Stimulated activated CD4-positive, alpha-beta T cell treated with anti-CD3 and anti-CD28 coated beads, TNF-alpha, amount 100 ng/mL, for 4 hours (primary cell): Measurements from ENCODE around the gene USP44.
"Not testable (repeated sequence)": the region's sequence is repeated elsewhere in the genome, so short reads cannot be mapped to it uniquely, and the experiment has no call there.

Source experiments
- DNase-seq, 3 experiments: peaks; one replicate each; pipeline ENCODE4 v3.0.0-alpha.2; 2020; ENCODE audit warnings: low read depth in 3 of 3

The USP44 gene

GRCh38 chr12:95509300-95509699 is 42.0 kb downstream of the USP44 start:
- DNase-seq = no peak

DNA sequence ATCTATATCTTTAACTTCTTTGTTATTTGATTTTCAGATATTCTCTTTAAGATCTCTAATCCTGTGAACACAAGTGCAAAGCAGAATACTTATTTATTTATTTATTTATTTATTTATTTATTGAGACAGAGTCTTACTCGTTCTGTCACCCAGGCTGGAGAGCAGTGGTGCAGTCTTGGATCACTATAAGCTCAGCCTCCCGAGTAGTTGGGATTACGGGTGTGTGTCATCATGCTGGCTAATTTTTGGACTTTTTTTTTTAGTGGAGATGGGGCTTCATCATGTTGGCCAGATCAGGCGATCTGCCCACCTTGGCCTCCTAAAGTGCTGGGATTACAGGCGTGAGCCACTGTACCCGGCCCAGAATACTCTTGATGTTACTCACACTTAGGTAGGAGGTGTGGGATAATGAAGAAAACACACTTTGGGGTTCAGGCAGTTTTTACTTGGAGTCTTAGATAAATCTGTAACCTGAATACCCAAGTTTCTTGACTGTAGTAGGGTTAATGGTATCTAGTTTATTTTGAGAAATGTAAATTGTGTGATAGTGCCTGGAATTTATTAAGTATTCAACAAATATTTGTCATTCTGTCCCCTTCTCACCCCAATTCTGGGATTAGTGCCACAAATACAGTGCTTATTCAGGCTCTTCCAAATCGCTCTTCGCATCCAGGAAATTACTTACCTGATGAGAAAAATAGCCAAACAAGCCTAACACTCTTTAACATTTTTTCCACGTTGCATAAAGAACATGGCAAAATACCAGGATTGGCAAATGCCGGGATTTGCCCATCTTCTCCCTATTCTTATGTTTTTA is 44.4 kb downstream of the USP44 start:
- DNase-seq = no peak

GRCh38 chr12:95505039-95505438 is 46.2 kb downstream of the USP44 start:
- no peak for DNase-seq

DNA sequence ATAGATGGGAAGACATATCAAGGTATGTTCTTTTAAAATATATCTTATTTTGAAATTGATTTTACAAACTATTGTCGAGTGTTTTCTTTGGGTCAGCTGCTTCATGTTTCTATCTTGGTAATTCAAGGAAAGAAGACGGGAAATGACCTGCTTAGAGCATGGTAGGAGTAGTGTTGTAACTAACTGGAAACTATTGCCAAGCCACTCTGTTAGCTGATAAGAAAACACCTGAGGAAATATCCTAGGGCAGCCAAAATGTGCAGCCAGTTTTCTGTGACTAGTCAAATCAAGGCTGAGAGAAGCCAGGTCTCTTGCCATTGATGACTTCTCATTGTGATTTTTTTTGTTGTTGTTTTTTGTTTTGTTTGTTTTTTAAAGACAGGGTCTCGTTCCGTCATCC is 47.1 kb downstream of the USP44 start:
- no peak for DNase-seq

DNA sequence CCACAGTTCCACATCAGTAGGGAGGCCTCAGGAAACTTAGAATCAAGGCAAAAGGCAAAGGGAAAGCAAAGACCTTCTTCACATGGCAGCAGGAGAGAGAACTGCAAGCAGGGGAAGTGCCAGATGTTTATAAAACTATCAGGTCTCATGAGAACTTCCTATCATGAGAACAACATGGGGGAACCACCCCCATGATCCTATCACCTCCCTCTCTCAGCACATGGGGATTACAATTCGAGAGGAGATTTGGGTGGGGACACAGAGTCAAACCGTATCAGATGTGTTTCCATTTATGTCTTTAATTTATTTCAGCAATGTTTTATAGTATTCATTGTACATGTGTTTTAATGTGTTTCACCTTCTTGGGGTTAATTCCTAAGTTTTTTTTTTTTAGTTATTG is 51.5 kb downstream of the USP44 start:
- no peak for DNase-seq

GRCh38 chr12:95498968-95499367 is 52.3 kb downstream of the USP44 start:
- no peak for DNase-seq

GRCh38 chr12:95497031-95497430 is 54.2 kb downstream of the USP44 start:
- no peak for DNase-seq

DNA sequence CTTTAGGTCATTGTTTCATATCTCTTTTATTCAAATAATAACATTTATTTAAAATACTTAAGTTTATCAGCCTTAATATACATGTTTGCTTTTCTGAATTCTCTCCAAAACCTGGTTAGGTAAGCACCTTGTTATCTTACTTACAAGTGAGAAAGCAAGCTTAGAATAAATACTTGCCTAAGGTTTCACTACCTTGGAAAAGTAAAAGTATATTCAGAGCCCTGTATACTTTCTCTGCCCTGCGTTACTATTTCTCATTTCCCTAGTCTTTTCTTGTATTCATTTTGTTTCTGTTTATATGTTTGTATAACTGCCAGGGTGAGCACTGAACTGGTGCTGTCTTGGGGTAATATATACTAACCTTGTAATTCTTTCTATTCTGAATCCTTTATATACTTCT is 55.8 kb downstream of the USP44 start:
- no peak for DNase-seq

GRCh38 chr12:95494888-95495287 is 56.4 kb downstream of the USP44 start:
- no peak for DNase-seq

GRCh38 chr12:95492462-95492861 is 58.8 kb downstream of the USP44 start:
- no peak for DNase-seq

GRCh38 chr12:95487024-95487423 is 64.3 kb downstream of the USP44 start:
- no peak for DNase-seq

DNA sequence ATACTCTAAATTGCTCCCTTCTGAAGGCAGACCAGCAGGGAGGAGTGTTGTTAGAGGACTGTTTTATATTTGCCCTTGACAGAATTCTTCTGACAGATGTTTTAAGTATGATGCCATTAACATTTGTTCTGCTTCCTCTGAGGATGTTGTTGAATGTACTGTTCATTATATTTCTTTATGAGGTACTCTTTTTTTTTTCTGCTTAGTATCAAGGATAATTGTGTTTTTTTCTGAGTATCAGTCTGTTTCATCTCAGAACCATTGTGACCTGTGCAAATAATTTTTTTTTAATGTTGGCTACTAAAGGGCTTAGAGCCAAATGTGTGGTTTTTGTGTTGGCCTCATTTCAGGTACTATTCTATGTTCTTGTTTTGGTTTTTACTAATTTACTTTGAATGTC is 66.8 kb downstream of the USP44 start:
- no peak for DNase-seq

DNA sequence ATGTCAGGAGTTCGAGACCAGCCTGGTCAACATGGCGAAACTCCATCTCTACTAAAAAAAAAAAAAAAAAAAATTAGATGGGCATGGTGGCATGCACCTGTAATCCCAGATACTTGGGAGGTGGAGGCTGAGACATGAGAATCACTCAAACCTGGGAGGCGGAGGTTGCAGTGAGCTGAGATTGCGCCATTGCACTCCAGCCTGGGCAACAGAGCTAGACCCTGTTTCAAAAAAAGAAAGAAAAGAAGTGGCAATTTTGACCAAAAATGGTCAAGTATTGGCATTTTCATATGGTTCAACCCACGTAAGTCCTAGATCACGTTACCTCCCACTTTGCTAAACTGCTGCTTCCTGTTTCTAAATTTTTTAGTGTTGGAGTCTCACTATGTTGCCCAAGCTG is 68.7 kb downstream of the USP44 start:
- not testable (repeated sequence) for DNase-seq

- DNase-seq = no peak
These were observed 69.4 kb downstream of the USP44 start for GRCh38 chr12:95481888-95482287.

DNA sequence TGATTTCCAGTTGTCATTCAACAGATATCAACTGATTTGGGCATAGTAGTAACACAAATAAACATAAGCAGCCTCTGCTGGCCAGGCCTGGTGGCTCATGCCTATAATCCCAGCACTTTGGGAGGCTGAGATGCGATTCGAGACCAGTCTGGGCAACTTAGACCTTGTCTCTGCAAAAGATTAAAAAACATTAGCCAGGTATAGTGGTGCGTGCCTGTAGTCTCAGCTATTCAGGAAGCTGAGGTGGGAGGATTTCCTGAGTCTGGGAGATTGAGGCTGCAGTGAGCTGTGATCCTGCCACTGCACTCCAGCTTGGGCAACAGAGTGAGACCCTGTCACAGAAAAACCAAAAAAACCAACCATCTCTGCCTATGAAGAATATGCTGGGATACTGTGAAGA is 70.2 kb downstream of the USP44 start:
- no peak for DNase-seq

DNA sequence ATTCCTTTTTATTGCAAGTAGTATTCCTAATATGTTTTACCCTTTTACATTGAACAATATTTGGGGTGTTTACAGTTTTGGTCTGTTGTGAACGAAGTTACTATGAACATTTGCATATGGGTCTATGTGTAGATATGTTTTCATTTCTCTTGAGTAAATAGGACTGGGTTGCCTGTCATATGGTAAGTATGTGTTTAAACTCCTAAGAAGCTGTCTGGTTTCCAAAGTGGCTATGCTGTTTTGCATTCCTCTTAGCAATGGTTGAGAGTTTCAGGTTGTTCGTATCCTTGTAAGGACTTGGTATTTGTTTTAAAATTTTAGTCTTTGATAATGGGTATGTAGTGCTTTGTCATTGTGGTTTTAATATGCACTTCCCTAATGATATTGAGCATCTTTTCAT is 71.0 kb downstream of the USP44 start:
- DNase-seq = no peak

- no peak for DNase-seq
These were observed 76.7 kb downstream of the USP44 start for GRCh38 chr12:95474660-95474958.

- DNase-seq = peak; percentile 84 to 91 (median 87)
These were observed 77.2 kb downstream of the USP44 start, which contains the start of gene METAP2 for GRCh38 chr12:95473884-95474659. Gene METAP2, plus strand, starts transcription at chr12:95474152. Its CDS starts 28 bp downstream, at chr12:95474180.

DNA sequence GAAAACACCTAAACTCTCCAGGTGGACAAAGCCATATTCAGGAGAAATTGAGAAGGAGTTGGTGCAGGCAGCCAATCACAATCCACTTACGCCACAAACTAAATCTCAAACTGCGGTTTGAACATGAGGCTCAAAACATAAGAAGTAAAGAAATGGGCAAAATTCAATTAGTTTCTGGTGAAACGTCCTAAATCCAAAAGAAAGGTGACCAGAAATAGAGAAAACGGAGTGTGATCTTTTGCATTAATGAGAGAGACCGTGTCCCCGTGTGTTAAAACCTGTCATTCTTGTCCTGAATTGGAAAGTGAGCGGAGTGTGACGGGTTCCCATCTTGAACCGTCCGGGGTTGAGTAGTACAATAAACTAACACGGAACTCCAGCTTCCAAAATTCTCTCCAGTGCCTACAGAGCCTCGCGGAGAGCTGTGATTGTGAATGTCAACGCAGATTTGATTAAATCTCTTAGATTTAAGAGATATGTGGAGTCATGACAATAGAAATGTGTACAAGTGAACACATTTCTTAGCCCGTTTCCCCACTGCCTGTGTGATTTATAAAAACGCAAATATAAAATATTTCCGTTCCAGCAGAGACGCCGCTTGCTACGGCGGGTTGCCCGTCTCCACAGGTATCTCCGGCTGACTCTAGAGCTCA is 77.9 kb downstream of the USP44 start:
- DNase-seq = peak in 2 of 3 experiments; percentile 2 to 8

DNA sequence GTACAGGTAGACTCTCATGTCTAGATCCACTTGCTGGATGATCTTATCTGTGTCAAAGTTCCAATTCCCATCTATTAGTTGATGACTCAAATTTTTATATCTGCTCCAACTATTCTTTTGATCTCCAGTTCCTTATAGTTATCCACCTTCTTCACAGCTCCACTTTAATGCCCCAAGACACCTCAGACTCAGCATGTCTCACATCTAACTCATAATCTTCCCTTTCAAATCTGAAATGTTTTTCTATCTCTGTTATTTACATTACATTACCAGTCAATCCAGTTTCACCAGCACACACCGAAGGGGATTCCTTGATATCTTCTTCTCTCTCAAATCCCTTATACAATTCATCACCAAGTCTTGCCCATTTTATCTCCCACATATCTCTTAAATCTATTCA is 81.0 kb downstream of the USP44 start:
- DNase-seq = no peak
